Activated CD4-positive, alpha-beta T cell treated with anti-CD3 and anti-CD28 coated beads, Interleukin-2, amount 50 U/mL, for 24 hours (primary cell): ENCODE data around the gene ASPG.
A peak's percentile ranks its signal among the peaks of the same experiment; 100 is the strongest.
"Not testable (repeated sequence)": the region's sequence is repeated elsewhere in the genome, so short reads cannot be mapped to it uniquely, and the experiment has no call there.

Experiments used
- DNase-seq, 2 donors: peaks; one replicate each; pipeline ENCODE4 v3.0.0-alpha.2; 2020; ENCODE audit warnings: low read depth in 1 of 2, low spot score in 1 of 2

ASPG gene

GRCh38 chr14:104145826-104146601 lies 60.5 kb downstream of the ASPG start:
- no peak for DNase-seq

- DNase-seq = no peak
Observed at GRCh38 chr14:104146651-104147345, 61.3 kb downstream of the ASPG start.

- DNase-seq = no peak
Observed at GRCh38 chr14:104147346-104148125, 62.0 kb downstream of the ASPG start.

DNA sequence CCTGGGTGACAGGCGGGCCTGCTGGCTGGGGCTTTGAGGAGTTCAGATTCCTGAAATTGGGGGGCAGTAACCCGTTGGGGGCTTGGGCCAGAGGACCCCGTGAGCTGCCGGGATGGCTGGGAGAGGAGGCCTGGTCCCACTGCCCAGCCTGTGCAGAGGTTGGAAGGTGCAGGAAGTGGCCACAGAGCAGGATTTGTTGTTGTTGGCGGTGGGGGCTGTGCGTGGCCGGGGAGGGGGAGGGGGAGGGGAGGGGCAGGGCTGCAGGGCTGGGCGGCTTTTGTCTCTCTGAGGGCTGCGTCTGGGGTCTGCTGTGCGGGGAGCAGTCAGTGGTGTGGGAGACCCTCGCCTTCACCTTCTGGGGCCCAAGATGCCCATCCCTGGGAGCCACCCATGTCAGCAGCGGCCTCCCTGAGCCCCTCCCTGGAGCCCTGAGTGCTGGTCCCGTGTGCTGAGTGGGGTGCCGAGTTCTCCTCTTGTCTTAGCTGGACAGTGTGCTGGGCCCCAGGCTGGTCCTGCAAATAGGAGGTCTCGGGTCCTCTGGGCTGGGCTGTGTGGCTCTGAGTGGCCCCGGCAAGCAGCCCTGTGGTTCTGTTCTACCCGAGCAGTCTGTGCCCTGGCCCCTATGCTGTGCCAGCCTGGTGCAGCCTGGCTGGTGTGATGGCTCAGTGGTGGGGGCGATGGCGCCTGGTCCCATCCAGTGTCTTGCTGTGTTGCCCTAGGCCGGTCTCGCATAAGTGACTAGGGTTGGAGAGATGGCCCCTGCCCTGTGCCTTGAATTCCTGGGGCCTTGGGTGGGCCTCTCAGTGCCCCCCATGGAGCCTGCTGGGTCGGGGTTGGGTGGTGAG lies 63.2 kb downstream of the ASPG start:
- no peak for DNase-seq

GRCh38 chr14:104149278-104149595 lies 63.7 kb downstream of the ASPG start:
- DNase-seq = no peak

DNA sequence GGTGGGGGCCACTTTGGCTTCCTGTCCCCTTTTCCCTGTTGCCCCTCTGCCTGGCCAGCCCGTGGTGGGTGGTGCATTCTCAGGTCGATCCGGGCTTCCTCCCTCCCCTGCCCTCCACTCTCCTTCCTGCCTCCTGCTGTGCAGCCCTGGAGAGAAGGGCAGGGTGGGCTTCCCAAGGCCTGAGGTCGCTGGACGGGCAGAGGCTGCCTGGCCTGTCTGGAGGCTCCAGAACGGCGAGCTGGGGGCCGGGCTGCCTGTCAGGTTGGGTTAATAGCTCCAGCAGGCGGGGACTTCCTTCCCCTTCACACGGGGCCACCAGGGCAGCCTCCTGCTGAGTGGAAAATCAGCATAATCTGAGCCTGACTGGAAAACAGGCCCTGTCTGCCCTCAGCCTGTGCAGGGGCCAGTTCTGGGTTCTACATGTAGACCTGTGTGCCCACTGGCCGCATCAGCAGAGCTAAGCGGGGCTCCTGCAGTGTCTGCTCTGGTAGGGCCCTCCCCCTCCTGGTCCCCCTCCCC lies 64.2 kb downstream of the ASPG start:
- peak in 1 of 2 donors; percentile 19 for DNase-seq

- no peak for DNase-seq
Observed at GRCh38 chr14:104150136-104151025, 64.9 kb downstream of the ASPG start.

DNA sequence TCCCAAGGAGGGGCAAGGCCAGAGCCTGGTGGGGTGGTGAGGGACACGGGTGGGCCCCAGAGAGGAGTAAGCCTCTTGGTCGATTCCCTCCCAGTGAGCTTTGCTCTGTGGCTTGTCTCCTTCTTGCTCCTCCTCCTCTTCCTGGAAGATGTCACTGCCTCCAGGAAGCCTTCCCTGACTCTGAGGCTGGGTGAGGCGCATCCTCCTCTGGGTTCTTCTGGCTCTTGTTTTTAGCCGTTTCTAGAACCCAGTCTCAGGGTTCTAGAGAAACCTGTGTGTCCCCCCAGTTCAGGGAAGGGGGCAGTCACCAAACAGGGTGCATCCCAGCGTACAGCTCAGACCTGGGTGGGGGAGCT lies 65.5 kb downstream of the ASPG start:
- DNase-seq = no peak

DNA sequence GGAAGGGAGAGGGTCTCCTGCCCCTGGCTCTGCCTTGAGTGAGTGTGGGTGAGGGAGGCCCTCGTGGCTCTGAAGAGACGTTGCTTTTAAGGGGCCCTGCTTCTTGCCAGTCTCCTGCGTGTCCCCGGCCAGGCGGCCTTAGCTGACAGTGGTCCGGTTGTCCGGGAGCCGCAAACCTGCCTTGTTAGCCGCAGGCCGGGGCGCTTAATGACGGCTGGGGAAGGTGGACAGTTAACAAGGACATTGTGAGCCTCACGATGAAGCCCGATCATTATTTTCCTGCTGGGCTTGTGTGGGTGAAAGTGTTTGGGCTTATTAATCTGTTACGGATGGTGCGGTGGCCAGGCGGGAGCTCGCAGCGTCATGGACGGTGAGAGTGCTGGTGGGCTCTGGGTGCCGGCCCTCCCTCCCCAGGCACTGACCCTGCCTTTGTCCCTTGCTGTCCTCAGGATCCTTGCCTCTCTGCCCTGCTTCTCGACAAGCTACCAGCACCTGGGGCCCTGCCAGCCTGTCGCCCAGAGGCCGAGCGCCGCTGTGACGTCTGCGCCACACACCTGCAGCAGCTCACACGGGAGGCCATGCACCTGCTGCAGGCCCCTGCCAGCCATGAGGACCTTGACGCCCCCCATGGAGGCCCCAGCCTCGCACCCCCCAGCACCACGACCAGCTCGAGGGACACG lies 66.2 kb downstream of the ASPG start:
- no peak for DNase-seq

- no peak for DNase-seq
Observed at GRCh38 chr14:104152246-104152575, 66.7 kb downstream of the ASPG start.

DNA sequence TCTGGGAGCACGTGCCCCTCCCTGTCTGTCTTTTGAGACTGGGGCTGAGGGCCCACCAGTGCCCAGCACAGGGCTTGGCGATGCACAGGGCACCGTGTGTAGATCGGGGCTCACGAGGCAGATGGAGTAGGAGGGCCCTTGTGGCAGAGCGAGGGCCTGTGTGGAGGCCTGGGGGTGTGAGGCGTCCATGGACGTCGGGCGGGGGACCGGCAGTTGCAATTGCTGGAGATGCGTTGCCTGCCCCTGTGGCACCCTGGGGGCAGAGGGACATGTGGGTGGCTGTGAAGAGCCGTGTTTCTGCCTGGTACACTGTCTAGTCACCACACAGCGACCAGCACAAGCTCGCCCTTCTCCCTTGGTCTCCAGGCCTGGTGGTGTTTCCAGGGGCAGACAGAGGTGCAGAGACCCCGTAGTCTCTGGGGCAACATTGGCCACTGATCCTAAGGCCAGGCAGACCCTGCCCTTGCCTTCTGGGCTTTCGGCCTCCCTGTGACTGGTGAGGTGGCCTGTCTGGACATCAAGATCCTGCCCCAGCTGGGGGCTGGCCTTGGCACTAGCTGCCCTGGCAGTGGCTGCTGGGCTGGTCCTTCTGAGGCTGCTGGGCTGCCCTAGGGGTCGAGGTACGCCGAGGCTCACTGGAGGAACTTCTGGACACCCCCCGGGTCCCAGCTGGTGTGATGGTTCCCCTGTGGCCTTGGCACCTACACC lies 67.3 kb downstream of the ASPG start:
- DNase-seq = no peak

GRCh38 chr14:104153394-104153755 lies 67.9 kb downstream of the ASPG start:
- not testable (repeated sequence) for DNase-seq

GRCh38 chr14:104154246-104154645 lies 68.7 kb downstream of the ASPG start:
- no peak for DNase-seq

- DNase-seq = no peak
Observed at GRCh38 chr14:104155513-104155912, 70.0 kb downstream of the ASPG start.

DNA sequence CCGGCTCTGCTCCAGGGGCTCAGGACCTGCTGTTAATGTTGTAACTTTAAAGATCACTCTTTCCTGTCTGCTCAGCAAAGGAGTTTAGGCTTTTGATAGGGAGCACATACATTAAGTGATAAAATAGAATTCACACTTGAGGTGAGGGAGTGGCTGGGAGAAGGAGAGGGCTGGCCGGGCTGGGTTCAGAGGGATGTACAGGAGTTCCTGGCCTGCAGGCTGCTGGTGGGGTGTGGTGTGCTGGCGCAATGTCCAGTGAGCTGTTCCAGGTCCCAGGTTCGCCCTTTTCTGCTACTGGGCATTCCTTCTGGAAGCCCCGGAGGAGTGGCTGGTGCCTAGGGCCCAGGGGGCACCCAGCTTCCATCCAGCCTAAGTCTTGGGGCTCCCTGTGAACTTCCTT lies 70.6 kb downstream of the ASPG start:
- no peak for DNase-seq

- no peak for DNase-seq
Observed at GRCh38 chr14:104157016-104157928, 71.8 kb downstream of the ASPG start.

DNA sequence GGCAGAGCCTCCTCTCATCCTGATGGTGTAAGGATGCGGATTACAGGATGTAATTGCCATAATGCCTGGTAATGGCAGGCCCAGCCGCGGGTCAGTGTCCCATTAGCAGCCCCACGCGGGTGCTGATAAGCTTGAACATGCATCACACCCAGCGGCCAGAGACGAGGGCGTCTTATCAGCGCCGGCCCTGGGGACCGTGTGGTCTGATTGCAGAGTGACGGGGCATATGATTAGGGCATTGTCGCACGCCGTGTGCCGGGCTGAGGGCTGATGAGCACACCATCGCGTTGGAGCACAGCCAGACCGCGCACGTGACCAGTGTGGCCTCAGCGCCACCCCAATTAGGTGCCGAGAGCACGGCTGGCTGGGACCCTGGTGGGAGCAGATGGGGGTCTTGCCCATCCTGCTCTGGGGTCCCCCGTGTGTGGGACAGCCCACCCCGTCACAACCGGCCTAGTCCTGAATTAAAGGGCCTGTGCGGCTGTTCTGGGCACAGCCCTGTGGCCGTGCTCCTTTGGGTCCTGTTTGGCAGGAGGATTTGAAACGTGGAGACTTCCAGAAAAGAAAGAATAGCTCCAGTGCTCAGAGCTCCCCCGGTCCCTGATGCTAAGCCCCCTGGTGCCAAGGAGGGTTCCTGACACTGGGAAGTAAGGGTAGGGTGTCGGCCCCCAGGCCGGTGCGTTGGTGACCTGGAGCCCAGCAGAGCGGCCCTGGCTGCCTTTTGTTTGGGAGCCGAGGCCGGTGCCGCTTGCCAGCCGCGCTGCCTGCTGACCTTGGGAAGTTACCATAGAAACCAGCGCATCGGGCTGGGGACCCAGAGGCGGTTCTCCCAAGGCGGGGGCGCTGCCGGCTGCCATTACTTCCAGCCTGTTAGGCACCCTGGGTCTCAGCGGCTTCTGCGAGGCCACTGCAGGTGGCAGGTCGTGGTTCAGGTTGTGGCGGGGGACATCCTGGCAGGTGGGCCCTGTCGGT lies 73.6 kb downstream of the ASPG start:
- DNase-seq = no peak
